ENCODE data around the gene NR2C2AP.
"Not testable (repeated sequence)": the region's sequence is repeated elsewhere in the genome, so short reads cannot be mapped to it uniquely, and the experiment has no call there.

The NR2C2AP gene

DNA sequence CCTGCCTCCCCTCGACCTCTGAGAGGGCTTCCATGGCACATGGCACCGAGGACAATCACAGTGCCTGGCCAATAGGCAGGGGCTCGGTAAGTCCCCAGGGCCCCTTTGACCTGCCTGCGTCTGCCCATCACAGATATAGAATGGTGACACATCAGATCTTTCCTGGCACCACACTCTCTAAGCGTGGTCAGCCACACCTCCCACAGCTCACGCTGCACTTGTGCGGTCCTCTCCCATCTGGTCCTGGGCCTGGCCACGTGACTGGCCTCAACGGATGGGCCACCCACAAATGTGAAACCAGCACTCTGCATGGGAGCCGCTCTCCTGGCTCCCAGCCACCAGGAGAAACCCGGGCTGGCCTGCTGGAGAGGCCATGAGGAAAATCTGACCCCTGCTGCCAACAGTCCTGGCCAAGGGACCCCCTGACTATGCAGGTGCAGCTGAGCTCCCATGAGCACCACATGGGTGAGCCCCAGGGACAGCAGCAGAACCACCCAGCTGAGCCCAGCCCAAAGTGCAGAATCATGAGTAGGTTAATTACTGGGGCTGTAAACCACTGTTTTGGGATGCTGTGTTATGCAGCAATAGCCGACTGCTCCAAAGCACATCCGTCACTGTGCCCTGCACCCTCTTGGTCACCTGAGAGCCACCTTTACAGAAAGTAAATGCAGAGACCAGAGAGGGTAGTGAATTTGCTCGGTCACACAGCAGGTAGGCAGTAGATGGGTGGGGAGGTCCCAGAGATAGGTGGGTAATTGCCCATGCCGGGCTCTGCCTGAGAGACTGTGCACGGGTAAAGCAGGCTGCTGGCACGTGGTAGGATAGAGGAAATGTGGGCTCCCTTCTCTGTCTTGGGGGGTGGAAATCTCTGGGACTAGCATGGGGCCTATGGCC, 23.4 kb downstream of the NR2C2AP start:
- DNase-seq: no peak

DNA sequence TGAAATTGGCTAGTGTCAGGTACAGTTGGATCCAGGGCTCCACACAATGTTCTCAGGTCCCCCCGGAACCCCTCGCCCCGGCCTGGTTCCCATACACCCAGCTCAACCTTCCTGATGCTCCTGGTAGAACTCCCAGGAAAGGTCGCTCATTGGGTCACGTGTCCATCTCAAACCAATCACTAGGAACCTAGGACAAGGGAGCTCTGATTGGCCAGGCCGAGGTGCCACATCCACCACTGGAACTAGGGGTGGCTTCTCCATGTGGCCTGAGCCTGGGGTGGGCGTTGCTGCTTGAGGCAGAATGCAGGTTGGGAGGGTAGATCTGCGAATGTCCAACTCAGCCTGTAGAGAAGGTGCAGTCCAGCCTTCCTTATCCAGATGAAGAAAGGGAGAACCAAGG, 26.3 kb downstream of the NR2C2AP start:
- DNase-seq: no peak

DNA sequence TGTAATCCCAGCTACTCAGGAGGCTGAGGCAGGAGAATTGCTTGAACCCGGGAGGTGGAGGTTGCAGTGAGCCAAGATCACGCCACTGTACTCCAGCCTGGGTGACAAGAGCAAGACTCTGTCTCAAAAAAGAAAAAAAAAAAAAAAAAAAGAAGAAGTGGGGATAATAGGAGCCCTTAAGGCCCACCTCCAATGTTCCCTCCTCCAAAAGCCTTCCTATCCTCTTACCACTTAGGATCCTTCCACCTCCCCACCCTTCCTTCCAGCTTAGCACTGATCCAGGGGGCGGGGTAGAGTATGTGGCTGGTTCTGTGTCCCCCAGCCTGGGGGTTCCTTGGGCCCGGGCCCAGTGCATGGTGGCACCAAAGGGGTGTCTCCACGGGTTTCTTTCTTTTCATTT, 30.0 kb downstream of the NR2C2AP start:
- DNase-seq: not testable (repeated sequence)

DNA sequence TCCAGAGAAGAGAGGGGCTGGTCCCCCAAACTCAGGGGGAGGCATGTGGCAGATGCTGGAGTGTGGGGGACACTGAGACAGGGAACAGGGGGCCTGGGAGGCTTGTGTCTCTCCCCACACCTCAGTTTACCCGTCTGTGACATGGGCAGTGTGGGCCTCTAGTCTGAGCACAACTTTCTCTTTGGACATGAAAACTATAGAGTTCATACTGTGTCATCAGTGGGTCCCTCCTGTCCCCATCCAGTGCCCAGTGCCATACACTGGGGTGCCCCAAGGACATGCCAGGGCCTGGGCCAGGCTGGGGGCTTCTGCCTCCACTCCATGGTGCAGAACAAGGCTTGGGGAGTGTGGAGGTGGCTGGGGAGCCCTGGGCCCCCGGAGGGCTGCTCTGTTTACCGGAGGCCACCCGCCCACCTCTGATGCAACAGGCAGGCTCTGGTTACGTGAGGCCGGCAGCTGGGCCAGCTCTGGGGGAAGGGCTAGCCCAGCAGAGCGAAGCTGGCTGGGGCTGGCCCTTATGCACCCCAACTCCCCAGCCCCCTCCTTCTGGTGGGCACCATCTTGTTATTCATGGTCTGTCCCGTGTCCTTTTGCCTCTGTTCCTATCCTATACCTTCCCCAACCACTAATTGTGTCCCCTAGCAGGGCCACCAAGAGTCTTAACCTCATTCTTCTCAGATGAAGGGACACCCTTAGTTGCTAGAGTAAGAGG, 31.2 kb downstream of the NR2C2AP start:
- peak; percentile 62 for DNase-seq

DNA sequence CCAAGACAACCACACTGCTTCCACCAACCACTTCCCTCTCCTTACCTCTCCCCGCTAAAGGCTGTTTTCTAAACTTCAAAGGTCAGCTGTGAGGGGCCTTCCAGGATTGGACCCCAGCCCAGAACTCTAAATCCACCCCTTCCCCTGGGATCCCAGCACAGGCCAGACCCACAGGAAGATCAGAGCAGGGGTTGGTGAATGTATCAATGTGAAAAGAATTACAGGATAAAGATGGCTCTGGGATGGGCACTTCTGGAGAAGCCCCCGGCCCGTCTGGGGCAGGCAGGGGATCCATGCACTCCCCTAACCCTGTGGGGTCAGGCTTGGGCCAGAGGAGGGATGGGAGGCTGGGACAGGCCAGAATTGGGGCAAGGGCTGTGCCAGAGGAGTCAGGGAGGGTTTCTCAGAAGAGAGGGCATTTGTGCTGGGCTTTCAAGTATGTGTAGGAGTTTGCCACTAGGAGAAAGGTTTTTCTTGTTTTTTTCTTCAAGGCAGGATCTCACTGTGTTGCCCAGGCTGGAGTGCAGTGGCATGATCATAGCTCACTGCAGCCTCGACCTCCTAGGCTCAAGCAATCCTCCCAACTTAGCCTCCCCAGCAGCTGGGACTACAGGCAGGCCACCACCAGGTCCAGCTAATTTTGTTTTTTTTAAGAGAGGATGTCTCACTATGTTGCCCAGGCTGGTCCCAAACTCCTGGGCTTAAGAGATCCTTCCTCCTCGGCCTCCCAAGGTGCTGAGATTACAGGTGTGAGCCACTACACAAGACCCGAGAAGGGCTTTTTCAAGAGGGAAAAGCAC, 32.1 kb downstream of the NR2C2AP start:
- no peak for DNase-seq

DNA sequence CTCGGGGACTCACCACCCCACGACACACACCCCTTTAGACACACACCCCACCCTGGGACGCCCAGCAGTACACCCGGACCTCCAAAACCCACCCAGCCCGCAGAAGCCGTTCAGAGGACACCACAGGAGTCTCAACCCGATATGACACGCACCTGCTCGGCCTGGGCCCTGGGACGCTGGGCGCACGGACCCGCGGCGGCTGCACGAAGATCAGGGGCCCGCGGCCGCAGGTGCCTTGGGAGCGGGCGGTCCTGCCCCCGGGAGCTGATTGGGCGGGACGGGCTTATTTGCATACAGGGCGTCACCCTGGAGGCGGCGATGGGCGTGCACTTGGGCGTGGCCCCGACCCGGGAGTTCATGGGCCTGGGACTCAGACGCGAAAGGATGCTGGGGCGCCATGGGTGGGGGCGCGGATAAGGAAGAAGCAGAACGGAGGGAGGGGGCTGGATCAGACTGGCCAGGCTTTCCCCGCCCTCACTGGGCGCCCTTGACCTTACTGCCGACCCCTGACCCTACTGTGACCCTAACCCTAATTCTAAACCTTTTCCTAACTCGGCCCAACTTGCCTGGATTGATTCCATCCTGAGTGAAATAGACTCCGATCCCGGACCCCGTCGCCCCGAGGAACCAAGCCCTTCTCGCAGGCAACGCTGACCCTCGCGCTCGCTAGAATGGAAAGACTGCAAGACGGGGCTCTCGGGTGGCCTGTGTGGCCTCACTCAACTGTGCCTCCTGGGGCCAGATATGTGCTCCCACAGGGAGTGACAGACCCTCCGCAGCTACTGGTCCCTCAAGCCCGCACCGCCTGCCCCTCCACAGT, 33.0 kb downstream of the NR2C2AP start, which contains the start of gene MEF2B:
Gene MEF2B (minus strand): TSS at position 211 of the 820 bp plus-strand sequence. CDS start 19,528 bp downstream, outside the sequence.
- peak; percentile 55 for DNase-seq

DNA sequence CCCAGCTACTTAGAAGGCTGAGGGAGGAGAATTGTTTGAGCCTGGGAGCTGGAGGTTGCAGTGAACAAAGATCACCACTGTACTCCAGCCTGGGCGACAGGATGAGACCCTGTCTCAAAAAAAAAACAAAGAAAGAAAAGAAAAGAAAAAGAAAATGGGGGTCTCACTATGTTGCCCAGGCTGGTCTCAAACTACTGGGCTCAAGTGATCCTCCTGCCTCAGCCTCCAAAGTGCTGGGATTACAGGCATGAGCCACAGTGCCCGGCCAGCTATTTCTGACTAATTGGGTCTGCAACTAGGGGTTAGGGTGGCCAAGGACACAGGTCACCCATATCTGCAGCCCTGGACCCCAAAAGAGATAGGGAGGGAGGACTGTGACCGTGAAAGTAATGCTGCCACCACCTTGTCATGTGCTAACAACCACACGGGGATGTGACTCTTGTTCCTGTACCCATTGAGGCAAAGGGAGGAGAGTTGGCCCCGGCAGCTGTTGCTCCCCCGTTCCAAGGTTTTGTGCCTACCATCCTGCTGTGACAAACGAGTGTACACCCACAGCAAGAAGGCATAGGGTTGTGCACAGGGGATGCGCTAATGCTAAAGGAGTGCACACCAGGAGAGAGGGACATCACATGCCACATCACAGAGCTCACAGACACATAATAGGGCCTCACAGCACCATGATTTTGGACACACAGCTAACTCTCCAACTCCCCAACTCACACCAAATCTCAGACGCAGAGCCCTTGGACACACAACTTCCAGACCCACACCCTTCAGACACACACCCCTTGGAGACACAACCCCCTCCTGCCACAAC, 33.8 kb downstream of the NR2C2AP start:
- no peak for DNase-seq

DNA sequence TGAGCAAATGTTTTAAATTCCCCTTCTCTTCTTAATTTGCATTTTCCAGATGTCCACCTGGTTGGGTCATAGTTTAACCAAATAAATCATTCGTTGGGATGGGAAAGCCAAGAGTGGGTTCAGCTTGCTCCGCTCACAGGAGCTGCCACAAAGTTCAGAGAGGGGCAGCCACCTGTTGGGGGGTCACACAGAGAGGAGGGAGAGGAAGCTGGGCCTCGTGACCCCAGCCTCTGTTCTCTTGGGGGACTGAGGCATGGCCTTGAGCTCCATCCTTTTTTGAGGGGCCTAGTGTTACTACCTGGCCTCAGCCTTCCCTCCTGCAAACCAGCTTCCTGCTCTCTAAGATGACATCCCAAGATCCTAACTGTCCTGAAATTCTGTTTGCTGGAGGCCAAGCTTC, 35.6 kb downstream of the NR2C2AP start:
- no peak for DNase-seq

DNA sequence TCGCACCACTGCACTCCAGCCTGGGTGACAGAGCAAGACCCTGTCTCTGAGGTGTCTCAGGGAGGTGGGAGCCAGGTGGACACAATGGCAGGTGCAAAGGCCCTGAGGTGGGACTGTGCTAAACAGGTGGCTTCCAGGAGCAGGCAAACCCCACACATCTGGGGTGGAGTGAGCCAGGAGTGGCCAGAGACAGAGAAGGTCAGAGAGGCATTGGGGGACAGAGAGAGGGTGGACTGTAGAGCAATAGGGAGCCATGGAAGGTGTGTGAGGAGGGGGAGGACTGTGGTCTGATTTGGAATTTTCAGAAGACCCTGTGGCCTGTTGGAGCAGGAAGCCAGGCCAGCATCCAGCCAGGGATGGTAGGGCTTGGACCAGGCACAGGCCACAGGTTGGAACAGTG, 37.8 kb downstream of the NR2C2AP start:
- DNase-seq: no peak

DNA sequence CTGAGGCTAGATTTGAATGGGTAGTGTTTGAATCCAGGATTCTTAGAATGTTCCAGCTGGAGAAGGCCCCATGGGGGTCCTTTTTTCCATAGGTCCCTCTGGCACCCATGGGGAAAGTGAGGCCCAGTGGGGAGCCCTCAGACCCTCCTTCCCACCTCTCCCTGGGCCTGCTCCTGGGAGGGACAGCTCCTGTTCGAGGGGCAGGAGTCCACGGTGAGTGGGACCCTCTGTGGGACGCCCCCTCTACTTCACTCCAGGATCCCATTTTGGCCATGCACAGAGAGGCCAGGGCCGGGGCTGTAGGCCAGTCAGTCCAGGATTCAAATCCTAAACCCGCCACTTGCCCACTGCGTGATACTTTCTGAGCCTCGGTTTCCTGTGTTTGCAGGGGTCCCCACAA, 40.7 kb downstream of the NR2C2AP start:
- DNase-seq: no peak

DNA sequence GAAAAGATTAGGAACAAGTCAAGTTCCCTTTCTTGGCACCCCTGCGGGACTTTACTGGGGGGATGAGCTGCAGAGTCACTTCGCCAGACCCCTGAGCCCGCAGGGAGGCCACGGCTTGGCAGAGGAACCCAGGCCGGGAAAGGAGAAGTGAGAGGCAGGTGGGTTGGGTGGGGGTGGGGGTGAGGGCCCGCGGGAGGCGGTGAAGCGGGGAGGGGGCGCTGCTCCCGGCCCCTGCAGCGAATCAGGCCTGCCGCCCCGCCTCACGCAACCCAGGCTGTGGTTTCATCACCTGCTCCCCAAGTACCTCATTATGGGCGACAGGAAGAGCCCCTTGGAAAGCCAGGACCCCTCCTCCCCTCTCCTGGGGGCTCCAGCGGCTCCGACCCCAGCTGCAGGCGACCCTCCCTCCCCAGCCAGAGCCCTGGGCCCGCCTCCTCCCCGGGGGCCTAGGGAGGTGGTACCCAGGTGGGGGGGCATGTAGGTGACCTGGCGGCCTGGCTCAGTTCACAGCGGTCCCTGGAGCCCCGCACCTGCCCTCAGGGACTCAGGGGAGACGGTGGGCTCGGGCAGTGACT, 42.7 kb downstream of the NR2C2AP start:
- DNase-seq: no peak

DNA sequence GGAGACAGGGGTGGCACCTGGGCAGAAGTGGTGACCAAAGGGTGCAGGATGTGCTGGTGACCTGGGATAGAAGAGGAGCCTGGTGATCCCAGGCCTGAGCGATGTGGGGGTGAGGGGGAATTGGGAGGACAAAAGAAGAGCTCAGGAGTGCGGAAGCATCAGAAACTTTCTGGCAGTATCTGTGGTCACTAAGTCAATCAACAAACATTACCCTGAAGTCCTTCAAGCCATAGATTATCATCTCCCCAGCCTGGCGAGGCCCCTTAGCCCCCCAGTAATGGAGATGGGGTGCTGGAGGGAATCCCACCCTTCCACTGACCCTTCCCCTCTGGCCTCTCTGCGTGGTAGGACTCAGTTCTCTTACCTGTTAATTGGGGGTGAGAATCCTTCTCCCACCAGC, 43.7 kb downstream of the NR2C2AP start:
- DNase-seq: no peak

DNA sequence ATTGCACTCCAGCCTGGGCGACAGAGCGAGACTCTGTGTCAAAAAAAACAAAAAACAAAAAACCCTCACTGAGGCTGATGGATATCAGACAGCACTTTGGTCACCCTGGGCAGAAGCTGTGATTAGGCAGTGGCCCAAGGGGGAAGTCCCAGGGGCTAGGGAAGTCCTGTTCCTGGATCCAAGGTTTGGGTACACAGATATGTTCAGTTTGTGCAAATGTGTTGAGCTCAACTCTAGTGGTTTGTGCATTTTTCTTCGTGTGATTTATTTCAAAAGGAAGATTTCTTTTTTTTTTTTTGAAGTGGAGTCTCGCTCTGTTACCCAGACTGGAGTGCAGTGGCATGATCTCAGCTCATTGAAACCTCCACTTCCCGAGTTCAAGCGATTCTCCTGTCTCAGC, 45.4 kb downstream of the NR2C2AP start:
- no peak for DNase-seq

DNA sequence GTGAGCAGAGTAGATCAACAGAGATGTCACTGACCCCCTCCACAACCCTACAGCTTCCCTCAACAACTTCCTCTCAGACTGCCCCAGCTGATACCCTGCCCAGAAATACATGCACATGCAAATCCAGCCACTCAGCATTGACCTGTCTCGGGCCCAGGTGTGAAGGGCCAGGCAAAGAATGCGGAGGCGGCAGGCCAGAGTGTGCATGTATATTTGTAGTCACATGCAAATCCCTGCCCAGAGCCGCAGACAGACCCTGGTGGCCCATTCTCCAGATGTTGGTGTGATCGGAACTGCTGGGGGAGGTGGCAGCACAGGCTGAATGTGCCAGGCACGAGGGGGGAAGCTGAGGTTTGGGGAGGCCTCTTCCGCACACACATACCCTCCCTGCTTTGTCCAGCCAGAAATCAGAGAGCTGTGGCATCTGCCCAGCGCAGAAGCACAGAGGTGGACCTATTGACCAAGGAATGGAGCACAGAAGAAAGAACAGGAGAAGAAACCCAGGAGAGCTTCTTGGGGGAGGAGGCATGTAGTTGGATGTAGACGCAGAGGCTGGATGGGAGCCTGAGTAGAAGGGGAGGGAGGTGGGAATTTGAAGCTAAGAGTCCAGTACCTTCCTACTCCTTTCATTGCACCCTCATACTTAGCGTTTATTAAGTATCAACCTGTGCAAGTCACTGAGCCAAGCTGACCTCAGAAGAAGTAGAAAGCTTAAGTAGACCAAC, 47.6 kb downstream of the NR2C2AP start:
- no peak for DNase-seq

DNA sequence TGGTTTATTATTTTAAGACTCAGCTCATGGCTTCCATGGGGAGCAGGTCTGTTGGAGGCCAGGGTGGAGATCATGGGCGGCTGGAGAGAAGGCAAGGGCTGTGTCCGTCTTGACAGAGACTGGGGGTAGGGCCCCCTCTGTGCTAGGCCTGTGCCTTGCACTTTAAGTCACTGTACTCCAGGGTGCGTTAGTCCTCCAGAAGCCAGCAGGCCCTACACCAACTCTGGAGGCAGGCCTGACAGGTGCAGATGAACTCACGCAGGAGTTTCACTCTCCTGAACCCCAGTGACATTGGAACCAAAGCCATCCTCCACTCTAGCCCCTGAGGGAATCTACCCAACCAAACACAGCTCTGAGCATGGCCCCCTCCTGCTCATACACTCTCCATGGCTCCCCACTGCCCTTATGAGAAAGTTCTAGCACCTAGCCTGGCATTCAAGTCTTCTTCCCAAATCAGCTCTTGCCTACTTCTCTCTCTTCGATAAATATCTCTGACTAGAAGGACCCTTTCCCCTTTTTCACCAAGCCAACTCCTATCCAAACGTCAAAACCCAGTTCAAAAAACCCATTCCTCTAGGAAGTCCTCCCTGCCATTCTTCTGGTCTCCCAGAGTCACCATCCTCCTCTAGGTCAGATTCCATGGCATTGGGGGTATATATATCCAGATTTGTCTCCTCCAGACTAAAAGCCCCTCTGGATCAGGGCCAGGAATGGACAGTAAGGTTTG, 48.3 kb downstream of the NR2C2AP start:
- DNase-seq: no peak

DNA sequence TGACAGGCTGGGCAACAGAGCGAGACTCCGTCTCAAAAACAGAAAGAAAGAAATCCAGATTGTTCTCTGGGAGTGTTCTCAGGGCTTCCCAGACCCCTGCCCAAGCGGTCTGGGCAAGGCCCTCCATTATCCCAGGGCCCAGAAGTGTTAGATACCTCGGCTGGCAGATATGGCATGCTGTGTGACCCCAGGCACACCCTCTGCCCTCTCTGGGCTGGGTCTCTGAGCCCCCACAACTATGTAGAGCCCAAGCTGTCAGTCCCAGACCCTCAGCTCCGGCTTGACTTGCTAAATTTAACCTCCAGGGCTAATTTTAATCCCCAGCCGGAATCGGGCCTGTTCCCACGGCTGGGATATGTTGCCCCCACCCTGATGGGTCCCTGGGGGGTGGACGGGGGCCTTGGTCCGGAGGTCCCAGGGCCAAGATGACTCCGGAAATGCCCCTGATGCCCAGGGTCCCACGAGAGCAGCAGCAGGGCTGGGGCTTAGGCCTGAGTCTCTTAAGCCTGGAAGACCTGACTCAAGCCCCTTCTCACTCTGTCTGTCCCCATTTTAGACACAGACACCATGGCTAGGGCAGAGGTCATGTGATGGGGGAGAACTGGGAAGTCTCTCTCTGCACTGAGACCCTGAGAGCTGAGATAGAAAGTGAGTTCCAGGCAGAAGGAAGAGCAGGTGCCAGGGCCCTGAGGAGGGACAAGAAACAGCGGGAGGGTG, 50.4 kb downstream of the NR2C2AP start:
- DNase-seq: no peak

DNA sequence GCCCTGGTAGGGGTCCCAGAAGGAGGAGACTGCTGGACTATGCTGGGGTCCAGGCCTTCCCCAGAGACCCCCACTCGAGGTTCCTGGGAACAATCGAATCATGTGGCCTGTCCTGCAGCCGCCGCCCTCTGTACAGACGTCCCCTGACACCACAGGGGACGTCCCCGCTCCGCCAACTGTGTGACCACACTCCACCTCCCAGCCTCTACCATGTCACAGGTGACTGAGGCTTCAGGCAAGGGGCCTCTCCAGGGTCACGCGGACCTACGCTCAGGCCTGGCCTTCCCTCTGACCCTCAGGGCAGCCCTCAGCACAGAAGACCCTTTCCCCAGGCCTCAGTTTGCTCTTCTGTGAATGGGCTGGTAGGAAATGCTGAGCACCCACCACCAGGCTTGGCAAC, 51.8 kb downstream of the NR2C2AP start:
- DNase-seq: no peak

All from fibroblast of skin of right biceps (primary cell).